Fibroblast of the aortic adventitia (primary cell): ENCODE results near the gene PROSER1. TPM values are rescaled to one million over a fixed set of nuclear protein-coding genes. Genes with fewer than 3 reads are reported as not detected.

Experiments used
- DNase-seq: peaks from one replicate; pipeline ENCODE4 v3.0.0-alpha.2; 2010; ENCODE audit warnings: low read depth
- H3K4me3 ChIP-seq: 2 replicates; pipeline ENCODE4 v1.5.1; 2011; ENCODE audit warnings: low read depth, mild to moderate bottlenecking, control low read depth, low read length, moderate library complexity
- total RNA-seq: library from RNA; depleted of rRNA; stranded (reverse); fragments of >200 nt; gene quantifications from 2 replicates; pipeline ENCODE4 v1.2.3, GENCODE V29; 2012; ENCODE audit warnings: low replicate concordance
- TF ChIP-seq, protein P1 (sequence below): IDR thresholded peaks from 2 replicates; pipeline ENCODE4 v1.5.1; 2011; ENCODE audit warnings: mild to moderate bottlenecking, low read length, control low read depth, inconsistent platforms; ENCODE audit not compliant: insufficient read depth

The PROSER1 gene
- total RNA-seq, 1 donor: 10.6 TPM

DNA sequence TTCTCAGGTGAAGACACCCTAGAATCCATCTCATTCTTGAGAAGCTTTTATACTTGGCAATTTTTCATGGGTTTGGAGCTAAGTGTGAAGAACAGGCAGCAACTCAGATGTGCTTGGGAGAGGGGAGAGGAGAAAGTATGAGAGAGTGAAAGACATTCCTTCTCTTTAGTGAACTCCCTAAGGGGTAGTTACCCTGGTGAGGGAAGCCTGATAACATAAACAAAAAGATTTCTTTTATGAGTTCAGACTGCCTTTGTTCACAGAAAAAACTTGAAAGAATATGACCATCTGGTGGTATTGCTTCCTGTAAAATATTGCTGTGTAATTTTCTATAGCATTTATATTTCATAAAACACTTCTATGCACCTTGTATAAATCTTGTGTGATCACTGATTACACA, 47.2 kb downstream of the PROSER1 start, which contains the start of gene STOML3:
Gene STOML3, minus strand, starts transcription at position 139 of the 400 bp plus-strand sequence. Its CDS starts 110 bp downstream, at position 29.
- DNase-seq: no peak
- H3K4me3 ChIP-seq: no peak within 1 kb of the TSS
- TF ChIP-seq, protein P1, sequence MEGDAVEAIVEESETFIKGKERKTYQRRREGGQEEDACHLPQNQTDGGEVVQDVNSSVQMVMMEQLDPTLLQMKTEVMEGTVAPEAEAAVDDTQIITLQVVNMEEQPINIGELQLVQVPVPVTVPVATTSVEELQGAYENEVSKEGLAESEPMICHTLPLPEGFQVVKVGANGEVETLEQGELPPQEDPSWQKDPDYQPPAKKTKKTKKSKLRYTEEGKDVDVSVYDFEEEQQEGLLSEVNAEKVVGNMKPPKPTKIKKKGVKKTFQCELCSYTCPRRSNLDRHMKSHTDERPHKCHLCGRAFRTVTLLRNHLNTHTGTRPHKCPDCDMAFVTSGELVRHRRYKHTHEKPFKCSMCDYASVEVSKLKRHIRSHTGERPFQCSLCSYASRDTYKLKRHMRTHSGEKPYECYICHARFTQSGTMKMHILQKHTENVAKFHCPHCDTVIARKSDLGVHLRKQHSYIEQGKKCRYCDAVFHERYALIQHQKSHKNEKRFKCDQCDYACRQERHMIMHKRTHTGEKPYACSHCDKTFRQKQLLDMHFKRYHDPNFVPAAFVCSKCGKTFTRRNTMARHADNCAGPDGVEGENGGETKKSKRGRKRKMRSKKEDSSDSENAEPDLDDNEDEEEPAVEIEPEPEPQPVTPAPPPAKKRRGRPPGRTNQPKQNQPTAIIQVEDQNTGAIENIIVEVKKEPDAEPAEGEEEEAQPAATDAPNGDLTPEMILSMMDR: no peak

DNA sequence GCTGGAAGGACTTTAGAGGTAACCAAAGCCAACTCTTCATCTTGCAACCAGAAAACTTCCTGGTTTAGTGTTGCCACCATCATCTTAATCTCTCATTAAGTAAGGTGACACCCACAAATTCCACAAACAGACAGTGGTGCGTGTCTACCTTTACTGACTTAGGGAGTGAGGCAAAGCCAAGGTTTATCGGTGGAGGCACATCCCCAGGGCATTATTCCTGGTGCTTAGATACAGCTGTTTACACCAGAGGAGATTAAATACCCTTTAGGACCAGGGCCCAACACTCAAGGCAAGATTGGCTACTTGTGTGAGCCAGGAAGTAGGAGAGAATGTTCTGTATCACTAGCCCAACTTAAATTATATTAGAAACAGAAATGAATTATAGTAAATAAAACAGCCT, 56.8 kb downstream of the PROSER1 start:
- no peak for DNase-seq
- TF ChIP-seq, protein P1: no peak
- H3K4me3 ChIP-seq: no peak overlapping the region

DNA sequence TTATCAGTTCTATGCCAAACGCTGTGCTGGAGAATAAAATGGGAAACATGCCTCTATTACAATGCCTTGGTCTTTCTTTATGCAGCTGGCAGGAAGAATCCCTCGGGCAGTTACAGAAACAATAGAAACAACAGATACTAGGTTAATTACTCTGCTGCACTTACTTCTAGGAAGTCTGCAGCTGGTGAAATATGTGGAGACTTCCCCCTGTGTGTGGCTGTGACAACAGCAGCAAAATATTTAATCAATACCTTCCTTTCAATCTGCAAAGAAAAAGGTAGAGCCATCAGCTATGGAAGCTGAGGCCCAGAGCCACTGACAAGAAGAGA, 57.2 kb downstream of the PROSER1 start:
- H3K4me3 ChIP-seq: no peak overlapping the region
- TF ChIP-seq, protein P1: no peak
- peak; percentile 18 for DNase-seq

DNA sequence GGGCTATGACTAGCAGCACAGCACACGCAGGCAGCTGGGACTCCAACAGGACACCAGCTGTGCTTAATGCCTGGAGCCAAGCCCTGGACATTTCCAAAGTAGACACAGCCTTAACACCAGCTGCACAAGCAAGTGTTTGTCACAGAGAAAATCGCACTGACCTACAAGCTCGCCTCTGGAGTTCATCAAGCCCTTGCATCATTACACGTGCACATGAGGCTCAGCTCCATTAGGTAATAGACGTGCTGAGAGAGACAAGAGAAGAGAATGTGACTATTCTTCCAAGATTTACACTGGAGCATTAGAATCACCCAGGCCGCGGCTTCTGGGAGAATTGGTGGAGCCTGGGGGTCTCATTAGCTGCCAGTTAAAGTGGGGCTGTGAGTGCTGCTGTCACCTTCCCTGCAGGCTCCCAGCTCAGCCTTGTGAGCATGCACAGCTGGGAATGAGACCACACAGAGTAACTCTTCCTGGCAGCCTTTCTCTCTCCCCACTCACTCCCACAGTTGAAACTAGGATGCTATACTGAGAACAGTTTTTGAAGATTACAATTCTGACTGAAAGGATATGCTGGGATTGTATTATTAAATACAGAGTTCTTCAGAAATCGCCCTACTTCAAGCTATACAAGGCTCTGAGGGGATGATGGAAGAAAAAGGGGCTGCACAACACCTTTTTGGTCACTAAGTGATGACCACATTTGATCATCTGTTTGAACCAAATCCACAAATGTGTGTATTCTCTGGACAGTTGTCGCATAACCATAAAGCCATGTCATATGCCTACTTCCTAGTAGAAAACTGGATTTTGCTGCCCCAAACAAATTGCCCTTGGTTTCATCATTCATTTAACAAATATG, 57.8 kb downstream of the PROSER1 start:
- no peak overlapping the region for H3K4me3 ChIP-seq

DNA sequence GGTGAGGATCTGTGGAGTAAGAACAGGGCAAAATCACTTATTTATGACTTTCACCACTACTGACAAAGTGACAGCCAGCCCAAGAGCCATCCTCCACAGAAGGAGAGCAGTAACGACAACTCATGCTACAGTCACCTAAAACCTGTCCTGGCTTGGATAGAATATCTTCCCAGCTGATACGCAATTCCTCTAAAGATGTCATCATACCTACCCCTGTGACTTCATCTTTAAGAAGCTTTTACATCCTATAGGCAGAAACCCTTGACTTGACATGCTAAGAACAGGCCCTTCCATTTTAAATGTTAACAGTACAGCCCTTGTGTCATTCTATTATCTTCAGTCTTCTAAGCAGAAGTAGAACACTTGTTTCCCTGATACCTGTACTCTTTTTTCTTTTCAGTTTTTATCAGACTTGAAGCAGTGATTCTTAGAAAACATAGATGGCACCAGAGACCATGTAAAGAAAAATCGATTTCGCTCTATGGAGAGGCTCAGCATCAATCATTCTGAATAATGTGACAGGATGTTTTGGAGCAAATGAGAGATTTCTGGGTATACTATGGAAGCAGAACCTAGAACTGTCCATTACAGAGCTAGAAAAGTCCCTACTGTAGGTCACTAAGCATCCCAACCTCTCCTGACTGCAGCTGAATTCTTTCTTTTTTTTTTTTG, 67.4 kb downstream of the PROSER1 start:
- TF ChIP-seq, protein P1: no peak
- DNase-seq: no peak
- no peak overlapping the region for H3K4me3 ChIP-seq

More for the DNA sequence above, 57.8 kb downstream of the PROSER1 start:
- DNase-seq: peak; percentile 6
- TF ChIP-seq, protein P1: no peak

DNA sequence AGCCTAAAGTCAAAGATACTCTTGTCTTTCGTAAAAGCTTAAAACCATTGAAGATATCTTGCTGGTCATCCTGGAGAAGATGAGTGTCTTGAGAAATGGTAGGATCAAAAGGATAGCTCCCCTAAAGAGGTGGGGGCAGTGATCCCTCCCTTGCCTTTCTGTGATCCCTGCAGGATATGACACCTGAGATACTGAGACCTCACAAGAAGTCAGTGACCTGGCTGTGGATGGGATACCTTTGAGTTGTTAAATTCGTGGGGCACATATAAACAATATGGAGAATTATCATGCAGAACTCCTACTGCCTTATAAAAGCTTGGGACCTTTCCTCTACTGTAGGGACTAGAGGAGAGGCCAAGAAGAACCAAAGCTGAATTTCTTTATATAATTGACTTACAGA, 68.7 kb downstream of the PROSER1 start:
- no peak for DNase-seq
- no peak overlapping the region for H3K4me3 ChIP-seq
- TF ChIP-seq, protein P1: no peak
